Measurements from ENCODE around the gene GIPC3. TPM values are rescaled to one million over a fixed set of nuclear protein-coding genes. Genes with fewer than 3 reads are reported as not detected.

The GIPC3 gene
- total and polyA plus RNA-seq, 4 donors = 0.23 to 0.95 (median 0.25) TPM

DNA sequence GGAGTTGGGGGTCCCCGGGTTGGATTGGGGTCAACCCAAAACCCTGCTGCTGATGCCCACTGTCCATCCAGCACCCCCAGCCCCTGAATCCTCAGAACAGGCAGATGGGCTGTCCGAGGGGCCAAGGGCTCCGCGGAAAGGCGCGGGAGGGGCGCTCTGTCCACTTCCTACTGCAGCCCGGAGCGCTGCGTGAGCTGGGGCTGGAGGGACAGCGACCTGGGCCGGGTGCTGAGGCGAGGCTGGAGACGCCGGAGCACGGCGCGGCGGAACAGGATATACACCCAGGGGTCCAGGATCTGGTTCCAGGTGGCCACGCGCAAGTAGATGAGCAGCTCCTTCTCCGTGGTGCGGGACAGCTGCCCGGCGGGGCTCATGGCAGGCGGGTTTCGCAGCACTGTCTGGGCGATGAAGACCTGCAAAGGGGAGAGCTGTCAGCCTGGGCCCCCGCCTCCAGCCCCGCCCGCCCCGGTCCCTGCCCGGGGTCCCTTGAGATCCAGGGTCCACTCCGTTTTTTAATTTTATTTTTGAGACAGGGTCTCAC is 10.3 kb downstream of the GIPC3 start (continued):
- TF ChIP-seq, protein P1, sequence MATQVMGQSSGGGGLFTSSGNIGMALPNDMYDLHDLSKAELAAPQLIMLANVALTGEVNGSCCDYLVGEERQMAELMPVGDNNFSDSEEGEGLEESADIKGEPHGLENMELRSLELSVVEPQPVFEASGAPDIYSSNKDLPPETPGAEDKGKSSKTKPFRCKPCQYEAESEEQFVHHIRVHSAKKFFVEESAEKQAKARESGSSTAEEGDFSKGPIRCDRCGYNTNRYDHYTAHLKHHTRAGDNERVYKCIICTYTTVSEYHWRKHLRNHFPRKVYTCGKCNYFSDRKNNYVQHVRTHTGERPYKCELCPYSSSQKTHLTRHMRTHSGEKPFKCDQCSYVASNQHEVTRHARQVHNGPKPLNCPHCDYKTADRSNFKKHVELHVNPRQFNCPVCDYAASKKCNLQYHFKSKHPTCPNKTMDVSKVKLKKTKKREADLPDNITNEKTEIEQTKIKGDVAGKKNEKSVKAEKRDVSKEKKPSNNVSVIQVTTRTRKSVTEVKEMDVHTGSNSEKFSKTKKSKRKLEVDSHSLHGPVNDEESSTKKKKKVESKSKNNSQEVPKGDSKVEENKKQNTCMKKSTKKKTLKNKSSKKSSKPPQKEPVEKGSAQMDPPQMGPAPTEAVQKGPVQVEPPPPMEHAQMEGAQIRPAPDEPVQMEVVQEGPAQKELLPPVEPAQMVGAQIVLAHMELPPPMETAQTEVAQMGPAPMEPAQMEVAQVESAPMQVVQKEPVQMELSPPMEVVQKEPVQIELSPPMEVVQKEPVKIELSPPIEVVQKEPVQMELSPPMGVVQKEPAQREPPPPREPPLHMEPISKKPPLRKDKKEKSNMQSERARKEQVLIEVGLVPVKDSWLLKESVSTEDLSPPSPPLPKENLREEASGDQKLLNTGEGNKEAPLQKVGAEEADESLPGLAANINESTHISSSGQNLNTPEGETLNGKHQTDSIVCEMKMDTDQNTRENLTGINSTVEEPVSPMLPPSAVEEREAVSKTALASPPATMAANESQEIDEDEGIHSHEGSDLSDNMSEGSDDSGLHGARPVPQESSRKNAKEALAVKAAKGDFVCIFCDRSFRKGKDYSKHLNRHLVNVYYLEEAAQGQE (IDR thresholded peaks at IDR 0.05) = no peak
- TF ChIP-seq NR2F2 (IDR thresholded peaks at IDR 0.05) = no peak
- no peak for TF ChIP-seq JUND (IDR thresholded peaks at IDR 0.05)
- TF ChIP-seq, protein P2, sequence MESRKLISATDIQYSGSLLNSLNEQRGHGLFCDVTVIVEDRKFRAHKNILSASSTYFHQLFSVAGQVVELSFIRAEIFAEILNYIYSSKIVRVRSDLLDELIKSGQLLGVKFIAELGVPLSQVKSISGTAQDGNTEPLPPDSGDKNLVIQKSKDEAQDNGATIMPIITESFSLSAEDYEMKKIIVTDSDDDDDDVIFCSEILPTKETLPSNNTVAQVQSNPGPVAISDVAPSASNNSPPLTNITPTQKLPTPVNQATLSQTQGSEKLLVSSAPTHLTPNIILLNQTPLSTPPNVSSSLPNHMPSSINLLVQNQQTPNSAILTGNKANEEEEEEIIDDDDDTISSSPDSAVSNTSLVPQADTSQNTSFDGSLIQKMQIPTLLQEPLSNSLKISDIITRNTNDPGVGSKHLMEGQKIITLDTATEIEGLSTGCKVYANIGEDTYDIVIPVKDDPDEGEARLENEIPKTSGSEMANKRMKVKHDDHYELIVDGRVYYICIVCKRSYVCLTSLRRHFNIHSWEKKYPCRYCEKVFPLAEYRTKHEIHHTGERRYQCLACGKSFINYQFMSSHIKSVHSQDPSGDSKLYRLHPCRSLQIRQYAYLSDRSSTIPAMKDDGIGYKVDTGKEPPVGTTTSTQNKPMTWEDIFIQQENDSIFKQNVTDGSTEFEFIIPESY (IDR thresholded peaks at IDR 0.05) = no peak

DNA sequence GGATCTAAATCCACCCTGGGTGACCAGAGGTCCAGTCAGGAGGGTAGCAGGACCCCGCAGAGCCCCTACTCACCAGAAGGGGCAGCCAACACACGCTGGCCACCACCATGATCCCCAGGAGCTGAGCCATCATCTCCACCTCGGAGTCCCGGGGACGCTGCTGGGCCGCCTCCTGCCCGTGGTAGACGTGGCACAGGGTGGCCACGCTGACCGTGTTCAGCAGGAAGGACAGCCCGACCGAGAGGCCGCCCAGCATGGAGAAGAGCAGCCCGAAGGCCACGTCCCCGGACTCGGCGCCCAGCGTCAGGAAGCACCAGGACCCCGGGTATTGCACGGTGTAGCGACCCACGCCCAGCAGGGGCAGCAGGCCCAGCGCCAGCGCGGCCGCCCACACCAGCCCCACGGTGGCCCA is 14.5 kb downstream of the GIPC3 start:
- TF ChIP-seq GABPA (IDR thresholded peaks at IDR 0.05 in 1 of 2, conservative IDR thresholded peaks at IDR 0.05 in 1 of 2) = no peak
- H3K36me3 ChIP-seq (ENCODE audit: control insufficient read depth in 4 of 4, insufficient read depth in 3 of 4, low read depth in 1 of 4, low read length in 3 of 4) = no peaks in the 10 kb centered on the region
- DNase-seq (ENCODE audit: low spot score) = no peak

DNA sequence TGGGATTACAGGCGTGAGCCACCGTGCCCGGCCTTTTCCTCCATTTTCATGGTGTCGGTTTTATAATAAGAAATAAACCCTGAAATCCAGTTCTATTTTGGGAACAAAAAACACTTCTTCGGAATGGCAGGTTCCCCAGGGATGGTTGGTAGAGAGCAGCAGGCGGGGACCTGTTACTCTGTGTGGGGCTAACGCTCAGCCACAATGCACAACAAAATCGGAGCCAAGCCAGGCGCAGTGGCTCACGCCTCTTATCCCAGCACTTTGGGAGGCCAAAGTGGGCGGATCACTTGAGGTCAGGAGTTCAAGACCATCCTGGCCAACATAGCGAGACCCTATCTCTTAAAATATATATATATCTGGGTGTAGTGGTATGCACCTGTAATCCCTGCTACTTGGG is 15.7 kb downstream of the GIPC3 start:
- 92% methylated on average over 12 of the region's 12 CpGs for WGBS
- Histone ChIP-seq H3K36me3 (ENCODE audit: control insufficient read depth in 4 of 4, insufficient read depth in 3 of 4, low read depth in 1 of 4, low read length in 3 of 4) (no peaks in the 10 kb centered on the region), H3K4me1 (ENCODE audit: control insufficient read depth in 4 of 4, insufficient read depth in 4 of 4, low read length in 3 of 4) (peaks cover 0 to 2% (median 0%) of the 10 kb centered on the region in 4 donors), H3K9me3 (ENCODE audit: control insufficient read depth in 4 of 4, low read length in 3 of 4) (no peaks in the 10 kb centered on the region), H3K4me3 (ENCODE audit: low read depth in 1 of 3, low read length in 3 of 3) (no peak overlapping the region), H3K9ac (ENCODE audit: low read depth in 1 of 2, low read length in 2 of 2) (no peak overlapping the region), H3K27ac (ENCODE audit: low read depth in 1 of 2, low read length in 2 of 2) (no peak overlapping the region), H3K27me3 (ENCODE audit: control insufficient read depth in 4 of 4, insufficient read depth in 4 of 4, low read length in 3 of 4) (no peaks in the 10 kb centered on the region)
- no peak for TF ChIP-seq HNF4A (conservative IDR thresholded peaks at IDR 0.05)
- TF ChIP-seq, protein P3, sequence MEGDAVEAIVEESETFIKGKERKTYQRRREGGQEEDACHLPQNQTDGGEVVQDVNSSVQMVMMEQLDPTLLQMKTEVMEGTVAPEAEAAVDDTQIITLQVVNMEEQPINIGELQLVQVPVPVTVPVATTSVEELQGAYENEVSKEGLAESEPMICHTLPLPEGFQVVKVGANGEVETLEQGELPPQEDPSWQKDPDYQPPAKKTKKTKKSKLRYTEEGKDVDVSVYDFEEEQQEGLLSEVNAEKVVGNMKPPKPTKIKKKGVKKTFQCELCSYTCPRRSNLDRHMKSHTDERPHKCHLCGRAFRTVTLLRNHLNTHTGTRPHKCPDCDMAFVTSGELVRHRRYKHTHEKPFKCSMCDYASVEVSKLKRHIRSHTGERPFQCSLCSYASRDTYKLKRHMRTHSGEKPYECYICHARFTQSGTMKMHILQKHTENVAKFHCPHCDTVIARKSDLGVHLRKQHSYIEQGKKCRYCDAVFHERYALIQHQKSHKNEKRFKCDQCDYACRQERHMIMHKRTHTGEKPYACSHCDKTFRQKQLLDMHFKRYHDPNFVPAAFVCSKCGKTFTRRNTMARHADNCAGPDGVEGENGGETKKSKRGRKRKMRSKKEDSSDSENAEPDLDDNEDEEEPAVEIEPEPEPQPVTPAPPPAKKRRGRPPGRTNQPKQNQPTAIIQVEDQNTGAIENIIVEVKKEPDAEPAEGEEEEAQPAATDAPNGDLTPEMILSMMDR (IDR thresholded peaks at IDR 0.05; ENCODE audit: low read depth, low read length, missing input control) = no peak
- no peak for TF ChIP-seq GABPA (IDR thresholded peaks at IDR 0.05 in 1 of 2, conservative IDR thresholded peaks at IDR 0.05 in 1 of 2)
- TF ChIP-seq, protein P4, sequence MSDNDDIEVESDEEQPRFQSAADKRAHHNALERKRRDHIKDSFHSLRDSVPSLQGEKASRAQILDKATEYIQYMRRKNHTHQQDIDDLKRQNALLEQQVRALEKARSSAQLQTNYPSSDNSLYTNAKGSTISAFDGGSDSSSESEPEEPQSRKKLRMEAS (IDR thresholded peaks at IDR 0.05) = no peak
- no peak for DNase-seq (ENCODE audit: low spot score)

More for the DNA sequence above, 14.5 kb downstream of the GIPC3 start:
- H3K4me3 ChIP-seq (ENCODE audit: low read depth in 1 of 3, low read length in 3 of 3) = no peak overlapping the region
- H3K4me1 ChIP-seq (ENCODE audit: control insufficient read depth in 4 of 4, insufficient read depth in 4 of 4, low read length in 3 of 4) = no peaks in the 10 kb centered on the region
- no peaks in the 10 kb centered on the region for H3K9me3 ChIP-seq (ENCODE audit: control insufficient read depth in 4 of 4, low read length in 3 of 4)
- H3K27ac ChIP-seq (ENCODE audit: low read depth in 1 of 2, low read length in 2 of 2) = no peak overlapping the region
- 89% methylated on average over 28 of the region's 28 CpGs for WGBS
- no peak overlapping the region for H3K9ac ChIP-seq (ENCODE audit: low read depth in 1 of 2, low read length in 2 of 2)
- no peaks in the 10 kb centered on the region for H3K27me3 ChIP-seq (ENCODE audit: control insufficient read depth in 4 of 4, insufficient read depth in 4 of 4, low read length in 3 of 4)
